IMR-90 (cell line): ENCODE results near the gene SVEP1. TPM values are rescaled to one million over a fixed set of nuclear protein-coding genes. Genes with fewer than 3 reads are reported as not detected.
A peak's percentile ranks its signal among the peaks of the same experiment; 100 is the strongest.

ENCODE experiments used
- ATAC-seq: fragments of 200-7000 bp; cut with Tn5 transposase; 2 replicates; pipeline ENCODE4 v1.9.1; 2020; ENCODE audit warnings: low read depth, mild to moderate bottlenecking, moderate library complexity
- BruUV-seq: library from RNA; stranded (reverse); fragments of 400-500 nt; replicated peaks from 2 replicates; lab custom pipeline; 2021; lab: Mats Ljungman, UMichigan
- CTCF ChIA-PET: fragments of 300-600 bp; formaldehyde crosslinking; extraction: SDS; loops from one replicate; lab custom pipeline; 2021; ENCODE audit warnings: antibody characterized with exemption; lab: Yijun Ruan, JAX
- POLR2A ChIA-PET: fragments of 300-600 bp; sonication (Branson Sonifier 250); formaldehyde crosslinking; loops from one replicate; lab custom pipeline; 2022; ENCODE audit warnings: antibody characterized with exemption; ENCODE audit not compliant: unreplicated experiment; lab: Charles Lee
- DNase-seq: peaks from one replicate; pipeline ENCODE4 v3.0.0; 2013
- H2AFZ ChIP-seq: replicated peaks from 2 replicates; pipeline ENCODE3; 2013; ENCODE audit warnings: low read length, mild to moderate bottlenecking; ENCODE audit not compliant: poor library complexity
- H2AK5ac ChIP-seq: 2 replicates; pipeline ENCODE4 v1.6.1; 2013; ENCODE audit warnings: low read depth, low read length, inconsistent platforms
- H2AK9ac ChIP-seq: replicated peaks from 2 replicates; pipeline ENCODE3; 2013; ENCODE audit warnings: mild to moderate bottlenecking, low read depth, low read length, moderate library complexity; ENCODE audit not compliant: poor library complexity
- H2BK120ac ChIP-seq: 2 replicates; pipeline ENCODE4 v1.6.1; 2013; ENCODE audit warnings: low read depth, low read length, inconsistent platforms
- H2BK15ac ChIP-seq: 3 replicates; pipeline ENCODE4 v1.6.1; 2013; ENCODE audit warnings: low read depth, low read length, inconsistent platforms
- H2BK20ac ChIP-seq: 2 replicates; pipeline ENCODE4 v1.6.1; 2013; ENCODE audit warnings: low read depth, mild to moderate bottlenecking, inconsistent platforms, low read length, moderate library complexity
- H2BK5ac ChIP-seq: 2 replicates; pipeline ENCODE4 v1.6.1; 2013; ENCODE audit warnings: mild to moderate bottlenecking, low read depth, low read length, inconsistent platforms; ENCODE audit not compliant: poor library complexity, severe bottlenecking
- H3K14ac ChIP-seq: replicated peaks from 2 replicates; pipeline ENCODE4 v1.6.1; 2013; ENCODE audit warnings: low read depth, low read length, inconsistent platforms
- H3K18ac ChIP-seq: 2 replicates; pipeline ENCODE4 v1.6.1; 2013; ENCODE audit warnings: low read depth, low read length, control low read depth
- H3K23ac ChIP-seq: 2 replicates; pipeline ENCODE4 v1.6.1; 2013; ENCODE audit warnings: low read depth, low read length, inconsistent platforms
- H3K27ac ChIP-seq: 2 replicates; pipeline ENCODE4 v1.5.1; 2013; ENCODE audit warnings: mild to moderate bottlenecking, control low read depth, low read length; ENCODE audit not compliant: insufficient read depth
- H3K27me3 ChIP-seq: 2 replicates; pipeline ENCODE4 v1.6.1; 2013; ENCODE audit warnings: low read length; ENCODE audit not compliant: control insufficient read depth, insufficient read depth
- H3K36me3 ChIP-seq: 2 replicates; pipeline ENCODE4 v1.6.1; 2013; ENCODE audit warnings: low read length, mixed read lengths; ENCODE audit not compliant: control insufficient read depth, insufficient read depth
- H3K4ac ChIP-seq: 2 replicates; pipeline ENCODE4 v1.6.1; 2013; ENCODE audit warnings: low read depth, low read length, inconsistent platforms
- H3K4me1 ChIP-seq: 2 replicates; pipeline ENCODE4 v1.6.1; 2013; ENCODE audit warnings: low read length, mixed read lengths; ENCODE audit not compliant: control insufficient read depth, insufficient read depth
- H3K4me2 ChIP-seq: 2 replicates; pipeline ENCODE4 v1.6.1; 2013; ENCODE audit warnings: low read depth, mild to moderate bottlenecking, control low read depth, low read length, moderate library complexity
- H3K4me3 ChIP-seq: 2 replicates; pipeline ENCODE4 v1.5.1; 2013; ENCODE audit warnings: low read depth, mild to moderate bottlenecking, control low read depth, low read length, moderate library complexity; ENCODE audit not compliant: insufficient read depth
- H3K56ac ChIP-seq: 2 replicates; pipeline ENCODE4 v1.6.1; 2013; ENCODE audit warnings: low read length, inconsistent platforms; ENCODE audit not compliant: insufficient read depth; ENCODE audit errors: extremely low read depth
- H3K79me1 ChIP-seq, 2 experiments: 2 replicates each; pipeline ENCODE4 v1.6.1; 2013; ENCODE audit warnings: low read length in 2 of 2, inconsistent platforms in 1 of 2, low read depth in 1 of 2
- H3K9ac ChIP-seq: 2 replicates; pipeline ENCODE4 v1.6.1; 2013; ENCODE audit warnings: low read depth, low read length, control low read depth
- H3K9me1 ChIP-seq: 2 replicates; pipeline ENCODE4 v1.6.1; 2013; ENCODE audit warnings: low read length, inconsistent platforms; ENCODE audit not compliant: insufficient read depth
- H3K9me3 ChIP-seq: 2 replicates; pipeline ENCODE4 v1.6.1; 2013; ENCODE audit warnings: low read length; ENCODE audit not compliant: control insufficient read depth, insufficient read depth
- H4K20me1 ChIP-seq: 2 replicates; pipeline ENCODE4 v1.6.1; 2013; ENCODE audit warnings: low read length, inconsistent platforms; ENCODE audit not compliant: insufficient read depth
- H4K5ac ChIP-seq: 2 replicates; pipeline ENCODE4 v1.6.1; 2013; ENCODE audit warnings: mild to moderate bottlenecking, low read depth, low read length, control low read depth
- H4K8ac ChIP-seq, 2 experiments: 2 replicates each; pipeline ENCODE4 v1.6.1; 2013; ENCODE audit warnings: low read depth in 2 of 2, low read length in 2 of 2, control low read depth in 1 of 2, inconsistent platforms in 1 of 2
- H4K91ac ChIP-seq: 2 replicates; pipeline ENCODE4 v1.6.1; 2013; ENCODE audit warnings: low read depth, low read length, inconsistent platforms; ENCODE audit not compliant: insufficient read depth
- POLR2A ChIP-seq: IDR thresholded peaks from 2 replicates; pipeline ENCODE4 v1.6.1; 2012; ENCODE audit warnings: mild to moderate bottlenecking, low read depth, low read length
- dilution Hi-C: fragments of 300-500 bp; cut with HindIII; formaldehyde crosslinking; loops from one replicate; pipeline ENCODE4 v1.14.3; 2018; ENCODE audit warnings: low sequenced_read_pairs; ENCODE audit not compliant: unreplicated experiment
- in situ Hi-C: fragments of 300-500 bp; cut with MboI; formaldehyde crosslinking; loops from 3 replicates; pipeline ENCODE4 v1.14.3; 2019; ENCODE audit warnings: low sequenced_read_pairs, inconsistent platforms, mixed read lengths
- intact Hi-C: fragments of 100-400 bp; cut with micrococcal nuclease; formaldehyde crosslinking; loops from 2 replicates; pipeline ENCODE4 v1.10.0; 2022
- polyA plus RNA-seq, 3 experiments: library from polyadenylated mRNA; depleted of rRNA; stranded (reverse); fragments of >200 nt; gene quantifications; 2 replicates each; pipeline ENCODE4 v1.2.3, GENCODE V29; 2012; ENCODE audit warnings: low replicate concordance in 1 of 3
- total RNA-seq: library from RNA; depleted of rRNA; stranded (reverse); fragments of >200 nt; gene quantifications from 2 replicates; pipeline ENCODE4 v1.2.3, GENCODE V29; 2012

Gene SVEP1
- total and polyA plus RNA-seq, 2 of the 4 experiments (the other 2 are of a cell fraction), result 4.8 to 16.7 TPM

GRCh38 chr9:110575945-110576344 lies 3.6 kb downstream of the SVEP1 start:
- Histone ChIP-seq H4K20me1 (no peaks in the 10 kb centered on the region), H3K56ac (no peak overlapping the region), H2BK20ac (no peak overlapping the region), H3K14ac (no peak overlapping the region), H4K91ac (no peak overlapping the region; the same call in 1 of the 2 replicates), H3K9me1 (peaks cover 5% of the 10 kb centered on the region), H4K8ac (no peak overlapping the region), H3K27ac (no peak overlapping the region), H3K36me3 (peaks cover 3% of the 10 kb centered on the region), H3K4me3 (no peak overlapping the region), H3K9me3 (no peaks in the 10 kb centered on the region), H3K4ac (no peak overlapping the region), H3K79me1 (peaks cover 3 to 12% of the 10 kb centered on the region in 2 experiments; a peak in 2 of 4 replicates), H3K9ac (no peak overlapping the region), H4K5ac (no peak overlapping the region), H3K18ac (no peak overlapping the region), H2BK120ac (no peak overlapping the region), H2AK9ac (no peak overlapping the region), H2BK15ac (no peak overlapping the region), H3K23ac (no peak overlapping the region), H3K4me1 (peaks cover 21% of the 10 kb centered on the region), H2AK5ac (no peak overlapping the region), H3K4me2 (peak overlapping the region; percentile 57; the same call in 1 of the 2 replicates), H3K27me3 (no peaks in the 10 kb centered on the region), H2BK5ac (no peak overlapping the region), H2AFZ (no peak overlapping the region)
- DNase-seq, result no peak
- intact Hi-C loops, result loop anchor here (5.0 to 10.0 kb wide), 3 partner anchors 39 to 721 kb away; partner anchors contain the start of gene TXN
- no peak for TF ChIP-seq POLR2A
- BruUV-seq, result no TSS peak
- POLR2A ChIA-PET, result interaction anchor here (0.5 kb wide), 1 partner anchor 265 kb away, joined by 3 read pairs; no protein-coding TSS in a partner anchor
- CTCF ChIA-PET, result no interaction called here
- dilution Hi-C loops, result no loop called here
- ATAC-seq, result no peak
- in situ Hi-C loops, result no loop called here
